ENCODE results near the gene DRGX. TPM values are rescaled to one million over a fixed set of nuclear protein-coding genes. Genes with fewer than 3 reads are reported as not detected.

The DRGX gene
- total and polyA plus RNA-seq, 2 donors (not counting 3 experiments of a cell fraction or from before 2014, with no cell fraction given) = not detected

- Histone ChIP-seq H3K9me1 (replicated peaks; ENCODE audit: control insufficient read depth, extremely low read depth, insufficient read depth, low read length) (no peaks in the 10 kb centered on the region), H3K36me3 (ENCODE audit: control insufficient read depth in 2 of 2, extremely low read depth in 1 of 2, insufficient read depth in 2 of 2, low read length in 2 of 2) (no peaks in the 10 kb centered on the region), H3K27me3 (ENCODE audit: control insufficient read depth in 2 of 2, insufficient read depth in 2 of 2, low read length in 2 of 2) (no peaks in the 10 kb centered on the region), H3K4me1 (ENCODE audit: control insufficient read depth, extremely low read depth, insufficient read depth, low read length) (no peaks in the 10 kb centered on the region), H2AFZ (ENCODE audit: low read depth, low read length) (no peak overlapping the region), H3K4me2 (ENCODE audit: insufficient read depth, low read length) (no peak overlapping the region), H4K20me1 (replicated peaks; ENCODE audit: control insufficient read depth, extremely low read depth, insufficient read depth, low read length) (no peaks in the 10 kb centered on the region), H3K4me3 (replicated peaks in 1 of 3; ENCODE audit: insufficient read depth in 1 of 3, low read depth in 1 of 3, low read length in 3 of 3) (no peak overlapping the region), H3K79me2 (ENCODE audit: control insufficient read depth, insufficient read depth, low read length) (no peaks in the 10 kb centered on the region), H3K9me3 (replicated peaks; ENCODE audit: control insufficient read depth, insufficient read depth, low read length) (no peaks in the 10 kb centered on the region), H3K9ac (replicated peaks; ENCODE audit: extremely low read depth, insufficient read depth, low read length) (no peak overlapping the region), H3K27ac (ENCODE audit: insufficient read depth, low read depth, low read length) (no peak overlapping the region)
- dilution Hi-C loops (cut with MboI; ENCODE audit: extremely low pct_ligation_motif_present, low sequenced_read_pairs) = no loop called here
- POLR2A ChIA-PET = no interaction called here
- TF ChIP-seq MYC (IDR thresholded peaks at IDR 0.05; ENCODE audit: low read depth, low read length) (no peak), EZH2 (IDR thresholded peaks at IDR 0.05; ENCODE audit: borderline replicate concordance, low read depth, low read length, severe bottlenecking) (no peak), JUN (IDR thresholded peaks at IDR 0.05; ENCODE audit: borderline replicate concordance, insufficient read depth, insufficient read length, low read depth) (no peak), GATA2 (IDR thresholded peaks at IDR 0.05; ENCODE audit: insufficient read depth, insufficient read length, low read depth, low read length) (no peak), CTCF (IDR thresholded peaks at IDR 0.05; ENCODE audit: extremely low read depth in 1 of 2, insufficient read depth in 1 of 2, low read depth in 1 of 2, low read length in 2 of 2) (no peak), FOS (IDR thresholded peaks at IDR 0.05; ENCODE audit: borderline replicate concordance, insufficient read depth, low read length) (no peak), POLR2A (IDR thresholded peaks at IDR 0.05; ENCODE audit: low read depth, low read length) (no peak), POLR2AphosphoS5 (IDR thresholded peaks at IDR 0.05; ENCODE audit: insufficient read depth, low read depth, low read length) (no peak), MAX (IDR thresholded peaks at IDR 0.05; ENCODE audit: insufficient read depth, insufficient read length) (no peak)
- no TSS peak for BruUV-seq (replicated peaks)
- CTCF ChIA-PET = no interaction called here
- no peak for DNase-seq (ENCODE audit: low read depth, low spot score)
- intact Hi-C loops (cut with micrococcal nuclease) = no loop called here
- FAIRE-seq = no peak
Measured at GRCh38 chr10:49322371-49323170, 73.3 kb downstream of the DRGX start.

Data from endothelial cell of umbilical vein (primary cell).